ENCODE results near the gene AHNAK2.
A peak's percentile ranks its signal among the peaks of the same experiment; 100 is the strongest.

The AHNAK2 gene

DNA sequence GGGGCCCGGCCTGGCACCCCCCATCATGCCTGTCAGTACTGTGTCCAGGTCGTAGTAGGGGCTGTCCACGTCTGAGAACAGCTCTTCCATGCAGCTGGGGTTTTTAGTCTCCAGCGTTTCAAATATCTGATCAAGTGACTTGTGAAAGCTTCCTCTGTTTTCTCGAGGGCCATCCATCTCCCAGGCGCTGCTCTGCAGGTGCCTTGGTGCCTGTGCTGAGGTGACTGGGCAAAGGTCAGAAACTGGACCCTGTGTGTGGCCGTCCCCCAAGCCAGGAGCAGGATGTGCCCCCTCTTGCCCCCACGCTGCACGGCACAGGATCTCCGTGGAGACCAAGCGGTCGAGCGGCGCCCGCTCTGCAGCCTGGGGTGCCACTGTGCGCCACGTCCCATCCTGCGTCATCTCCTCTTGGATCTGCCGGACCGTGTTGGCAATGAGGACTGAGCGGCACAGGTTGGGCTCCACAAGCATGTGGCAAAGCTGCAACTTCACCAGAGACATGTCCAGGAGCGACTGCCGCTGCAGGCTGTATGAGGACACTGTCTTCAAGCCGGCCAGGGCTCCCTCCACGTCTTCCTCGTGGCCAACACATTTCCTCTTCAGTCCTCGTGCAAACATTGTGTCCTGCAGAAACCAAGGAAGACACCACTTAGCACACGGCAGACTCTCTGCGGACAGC lies 33.3 kb upstream of the AHNAK2 start:
- DNase-seq: no peak

GRCh38 chr14:105010891-105011291 lies 32.7 kb upstream of the AHNAK2 start:
- no peak for DNase-seq

GRCh38 chr14:105010106-105010505 lies 31.9 kb upstream of the AHNAK2 start:
- DNase-seq: no peak

- DNase-seq: no peak
These were observed 29.6 kb upstream of the AHNAK2 start for GRCh38 chr14:105007593-105008264.

DNA sequence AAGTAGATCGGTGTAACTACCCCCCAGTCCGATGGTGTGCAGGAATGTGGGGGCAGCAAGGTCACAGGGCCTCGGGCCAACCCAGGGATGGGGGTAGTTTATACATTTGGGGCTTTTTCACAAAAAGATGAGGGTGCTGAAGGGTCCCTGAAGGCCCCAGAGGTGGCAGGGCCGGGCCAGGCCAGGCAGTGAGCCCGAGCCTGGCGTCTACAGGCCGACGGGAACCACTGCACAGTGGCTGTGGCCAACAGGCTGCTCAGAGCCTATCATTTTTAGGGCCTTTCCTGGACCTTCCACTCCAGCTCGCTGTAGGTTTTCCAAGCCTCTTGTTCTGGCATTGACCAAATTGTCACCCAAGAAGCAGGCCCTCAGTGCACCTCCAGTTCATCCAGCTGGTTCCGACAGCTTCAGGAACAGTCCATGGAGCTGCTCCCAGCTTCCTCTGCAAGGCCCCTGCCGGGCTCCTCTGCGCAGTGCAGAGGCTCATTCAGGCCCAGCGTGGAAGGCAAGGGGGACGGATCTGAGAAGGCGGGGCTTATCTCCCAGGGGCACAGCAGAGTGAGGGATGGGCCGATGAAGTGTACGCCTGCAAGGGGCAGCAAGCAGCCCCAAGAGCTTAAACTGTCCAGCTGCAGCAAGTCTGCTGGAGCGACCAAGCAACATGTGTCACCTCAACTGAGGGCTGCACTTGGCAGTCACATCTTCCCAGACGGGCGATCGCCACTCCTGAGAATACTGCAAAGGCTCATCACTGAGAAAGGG lies 28.8 kb upstream of the AHNAK2 start:
- no peak for DNase-seq

GRCh38 chr14:105005929-105006830 lies 28.0 kb upstream of the AHNAK2 start:
- DNase-seq: no peak

- DNase-seq: no peak
These were observed 27.3 kb upstream of the AHNAK2 start for GRCh38 chr14:105005329-105005928.

- DNase-seq: no peak
These were observed 21.2 kb upstream of the AHNAK2 start for GRCh38 chr14:104999361-104999760.

DNA sequence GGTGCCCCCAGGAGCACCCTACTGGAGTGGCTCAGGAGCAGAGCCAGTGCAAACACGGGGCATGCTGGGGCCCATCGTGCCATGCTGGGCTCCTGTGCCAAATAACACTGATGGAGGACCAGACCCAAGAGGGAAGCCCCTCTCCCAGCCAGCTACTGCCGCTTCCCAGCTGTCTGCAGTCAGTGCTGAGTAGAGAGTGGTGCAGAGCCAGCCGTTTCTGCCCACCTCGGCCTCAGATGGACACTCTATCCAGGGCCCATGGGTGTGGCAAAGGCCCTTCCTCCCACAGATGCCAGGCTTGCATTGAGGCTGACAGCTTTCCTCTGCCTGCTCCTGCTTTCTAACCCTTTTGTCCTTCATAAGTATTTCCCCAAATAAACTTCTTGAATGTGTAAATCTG lies 20.6 kb upstream of the AHNAK2 start:
- no peak for DNase-seq

DNA sequence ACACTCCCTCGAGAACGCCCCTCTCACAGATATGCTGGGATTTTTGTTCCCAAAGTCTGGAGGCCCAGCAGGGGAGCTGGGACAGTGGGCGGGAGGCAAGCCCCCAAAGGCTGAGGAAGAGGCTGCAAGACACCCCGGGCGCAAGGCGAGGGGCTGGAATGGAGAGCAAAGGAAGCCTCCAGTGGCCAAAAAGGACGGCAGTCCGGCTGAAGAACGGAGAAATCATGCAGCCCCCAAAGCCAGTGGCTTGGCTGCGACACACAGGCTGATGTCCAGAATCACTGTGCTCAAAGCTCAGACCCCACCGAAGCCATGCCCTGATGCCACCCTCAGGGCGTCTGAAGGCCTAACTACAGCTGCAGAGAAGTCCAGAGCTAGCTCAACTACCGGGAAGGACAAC lies 18.3 kb upstream of the AHNAK2 start:
- no peak for DNase-seq

GRCh38 chr14:104996032-104996431 lies 17.9 kb upstream of the AHNAK2 start:
- no peak for DNase-seq

DNA sequence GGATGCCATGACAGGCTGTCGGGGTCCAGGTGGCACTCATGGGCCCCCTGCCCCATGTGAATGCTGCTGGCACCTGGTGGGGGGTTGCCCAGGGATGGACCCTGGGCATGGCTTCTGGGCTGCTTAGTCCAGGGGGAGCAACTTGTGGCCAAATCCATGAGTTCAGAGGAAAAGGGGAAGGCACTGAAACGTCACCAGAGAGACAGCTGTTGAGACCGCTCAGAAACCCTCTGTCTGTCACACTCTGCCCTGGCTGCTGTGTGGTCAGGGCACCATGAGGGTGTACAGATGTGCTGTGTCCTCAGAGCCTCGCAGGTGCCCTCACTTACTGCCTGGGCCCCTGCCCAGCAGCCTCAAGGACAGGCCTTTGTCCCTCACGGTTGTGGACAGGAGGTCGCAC lies 16.8 kb upstream of the AHNAK2 start:
- DNase-seq: no peak

DNA sequence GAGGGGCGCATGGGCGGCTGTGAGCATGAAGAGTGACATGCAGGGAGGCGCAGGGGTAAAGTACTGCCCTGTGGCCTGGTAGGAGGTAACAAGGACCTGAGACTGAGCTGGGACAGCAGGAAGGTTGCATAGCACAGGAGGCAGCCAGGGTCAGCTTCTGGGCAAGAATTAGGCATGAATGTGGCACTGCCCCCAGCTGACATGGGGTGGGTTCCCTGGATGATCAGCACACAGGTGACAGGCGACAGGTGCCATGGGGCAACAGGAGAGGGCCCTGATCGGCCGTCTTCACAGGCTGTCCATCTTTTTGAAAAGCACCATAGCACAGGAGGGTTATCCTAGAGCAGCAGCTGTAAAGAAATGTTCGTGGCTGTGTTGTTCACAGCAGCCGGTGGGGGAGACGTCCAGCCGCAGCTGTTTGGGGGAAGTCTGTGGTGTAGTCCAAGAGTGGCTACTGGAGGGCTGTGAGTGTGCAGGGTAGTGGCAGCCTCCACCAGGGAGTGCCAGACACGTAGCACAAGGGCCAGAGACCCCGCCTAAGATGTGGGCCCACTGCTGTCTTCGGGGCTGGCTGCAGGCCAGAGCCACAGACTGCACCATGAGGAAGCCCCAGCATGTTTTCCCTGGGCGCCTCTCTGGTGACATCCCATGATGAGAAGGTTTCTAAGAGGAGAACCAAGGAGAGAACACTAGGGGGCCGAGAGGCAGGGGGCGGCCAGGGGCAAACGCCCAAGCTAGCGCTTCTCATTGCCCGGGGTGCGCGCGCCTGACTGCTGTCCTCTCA lies 15.8 kb upstream of the AHNAK2 start:
- no peak for DNase-seq

DNA sequence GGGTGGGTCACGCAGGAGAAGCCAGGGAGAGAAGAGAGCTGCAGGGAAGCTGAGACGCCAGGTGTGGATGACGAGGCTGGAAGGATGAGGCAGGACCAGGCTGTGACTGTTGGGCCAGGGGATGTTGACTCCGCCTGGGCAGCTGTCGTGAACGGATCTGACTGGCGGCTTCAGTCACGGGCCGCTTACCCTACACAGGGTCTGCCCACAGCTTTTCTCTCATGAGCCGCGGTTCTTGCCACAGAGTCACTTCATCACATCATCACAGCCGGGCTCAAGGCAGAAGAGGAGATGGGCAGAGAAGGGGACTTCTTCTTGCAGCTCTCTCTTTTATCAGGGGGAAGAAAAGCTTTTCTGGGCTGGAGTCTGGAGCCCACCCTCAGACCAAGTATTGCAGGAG lies 15.1 kb upstream of the AHNAK2 start:
- no peak for DNase-seq

- DNase-seq: no peak
These were observed 14.3 kb upstream of the AHNAK2 start for GRCh38 chr14:104992501-104992900.

DNA sequence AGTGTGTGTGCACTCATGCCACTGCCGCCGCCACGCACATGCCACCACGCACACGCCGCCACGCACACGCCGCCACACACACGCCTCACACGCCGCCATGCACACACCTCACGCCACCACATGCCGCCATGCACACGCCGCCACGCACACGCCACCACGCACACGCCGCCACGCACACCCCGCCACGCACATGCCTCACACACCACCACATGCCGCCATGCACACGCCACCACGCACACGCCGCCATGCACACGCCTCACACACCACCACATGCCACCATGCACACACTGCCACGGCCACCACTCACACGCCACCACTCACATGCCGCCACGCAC lies 13.7 kb upstream of the AHNAK2 start:
- DNase-seq: no peak

- DNase-seq: no peak
These were observed 11.8 kb upstream of the AHNAK2 start for GRCh38 chr14:104989951-104990303.

GRCh38 chr14:104989236-104989950 lies 11.2 kb upstream of the AHNAK2 start:
- DNase-seq: no peak

GRCh38 chr14:104986487-104987164 lies 8.5 kb upstream of the AHNAK2 start:
- no peak for DNase-seq

DNA sequence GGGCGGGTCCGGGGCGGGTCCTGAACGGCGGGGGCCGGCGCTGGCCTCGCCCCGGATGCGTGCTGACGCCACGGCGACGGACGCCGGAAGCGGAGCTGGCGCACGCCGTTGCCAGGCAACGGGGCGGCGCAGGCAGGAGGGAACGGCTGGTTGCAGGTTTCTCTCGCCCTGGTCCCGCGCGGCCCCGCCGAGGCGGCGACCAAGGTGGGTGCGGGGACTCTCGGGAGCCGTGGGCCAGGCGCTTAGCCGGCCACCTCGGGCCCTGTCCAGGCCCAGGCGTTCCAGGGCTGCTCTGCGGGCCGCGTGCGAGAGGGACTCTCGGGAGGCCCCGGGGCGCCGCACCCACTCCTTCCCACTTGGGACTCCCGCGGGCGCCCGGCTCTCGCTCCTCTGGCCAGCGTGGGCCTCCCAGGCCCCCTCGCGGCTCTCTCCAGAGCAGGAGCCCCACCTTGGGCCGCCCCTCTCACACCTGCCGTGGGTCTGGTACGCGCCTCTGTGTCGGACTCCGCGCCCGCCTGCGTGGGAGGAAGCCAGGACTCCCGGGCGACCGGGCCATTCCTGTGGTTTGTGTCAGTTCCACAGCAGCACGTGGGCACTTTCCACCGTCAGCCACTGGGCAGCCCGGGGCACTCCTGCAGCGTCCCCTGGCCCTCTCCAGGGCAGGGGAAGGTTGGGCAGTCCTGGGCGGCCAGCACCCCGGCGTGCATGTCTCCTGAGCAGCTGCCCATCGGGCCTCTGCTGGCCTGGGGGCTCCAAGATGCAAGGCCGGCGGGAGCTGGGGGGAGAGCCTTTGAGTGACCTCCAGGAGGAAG lies 7.7 kb upstream of the AHNAK2 start, which contains the start of gene CLBA1:
TSS of gene CLBA1 (plus strand) at position 114 of the 812 bp plus-strand sequence. CDS start at position 758, 644 bp downstream.
- DNase-seq: peak; percentile 89

Data from HCEC 1CT (cell line).